ENCODE results near the gene L3HYPDH.

DNA sequence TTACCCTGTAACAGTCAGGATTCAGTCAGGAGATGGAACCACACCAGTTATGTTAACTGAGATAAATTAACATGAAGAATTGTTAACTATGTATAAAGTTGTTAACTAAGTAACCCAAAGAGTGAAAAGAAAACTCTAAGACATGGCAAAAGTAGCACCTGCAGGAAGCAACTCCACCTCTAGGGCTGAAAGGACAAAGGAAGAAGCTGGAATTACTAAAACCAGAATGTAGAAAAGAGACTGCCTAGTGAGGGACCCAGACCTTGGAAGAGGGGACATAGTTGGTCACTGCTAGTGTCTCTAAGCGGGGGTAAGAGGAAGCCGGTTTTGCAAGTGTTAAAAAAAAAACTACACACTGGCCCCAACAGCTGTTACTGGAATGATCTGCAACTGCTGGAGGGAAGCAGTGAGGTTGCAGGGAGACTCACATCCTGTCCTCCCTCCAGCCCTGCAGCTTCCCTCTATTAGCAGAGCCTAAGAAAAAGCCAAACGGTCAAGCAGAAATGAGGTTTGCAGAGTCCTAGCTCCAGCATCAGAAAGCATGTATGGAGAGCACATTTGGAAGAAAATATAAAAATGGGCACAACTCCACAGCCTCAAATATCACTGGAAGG lies 58.8 kb downstream of the L3HYPDH start:
- TF ChIP-seq, protein P1, sequence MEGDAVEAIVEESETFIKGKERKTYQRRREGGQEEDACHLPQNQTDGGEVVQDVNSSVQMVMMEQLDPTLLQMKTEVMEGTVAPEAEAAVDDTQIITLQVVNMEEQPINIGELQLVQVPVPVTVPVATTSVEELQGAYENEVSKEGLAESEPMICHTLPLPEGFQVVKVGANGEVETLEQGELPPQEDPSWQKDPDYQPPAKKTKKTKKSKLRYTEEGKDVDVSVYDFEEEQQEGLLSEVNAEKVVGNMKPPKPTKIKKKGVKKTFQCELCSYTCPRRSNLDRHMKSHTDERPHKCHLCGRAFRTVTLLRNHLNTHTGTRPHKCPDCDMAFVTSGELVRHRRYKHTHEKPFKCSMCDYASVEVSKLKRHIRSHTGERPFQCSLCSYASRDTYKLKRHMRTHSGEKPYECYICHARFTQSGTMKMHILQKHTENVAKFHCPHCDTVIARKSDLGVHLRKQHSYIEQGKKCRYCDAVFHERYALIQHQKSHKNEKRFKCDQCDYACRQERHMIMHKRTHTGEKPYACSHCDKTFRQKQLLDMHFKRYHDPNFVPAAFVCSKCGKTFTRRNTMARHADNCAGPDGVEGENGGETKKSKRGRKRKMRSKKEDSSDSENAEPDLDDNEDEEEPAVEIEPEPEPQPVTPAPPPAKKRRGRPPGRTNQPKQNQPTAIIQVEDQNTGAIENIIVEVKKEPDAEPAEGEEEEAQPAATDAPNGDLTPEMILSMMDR (IDR thresholded peaks at IDR 0.05) = no peak
- TF ChIP-seq POLR2A (IDR thresholded peaks at IDR 0.05) = no peak
- no peak for TF ChIP-seq POLR2AphosphoS5 (IDR thresholded peaks at IDR 0.05)
